Osteoblast (primary cell): ENCODE data around the gene ADAMTS17. TPM values are rescaled to one million over a fixed set of nuclear protein-coding genes. Genes with fewer than 3 reads are reported as not detected.

Experiments used
- DNase-seq: peaks from one replicate; pipeline ENCODE4 v3.0.0; 2011; ENCODE audit warnings: low spot score, mixed read lengths; ENCODE audit not compliant: insufficient read length; ENCODE audit errors: missing footprints
- H2AFZ ChIP-seq: 2 replicates; pipeline ENCODE4 v1.6.0; 2011; ENCODE audit warnings: mild to moderate bottlenecking, low read length
- H3K27ac ChIP-seq: 2 replicates; pipeline ENCODE4 v1.5.1; 2011; ENCODE audit warnings: mild to moderate bottlenecking, low read depth, low read length, moderate library complexity
- H3K27me3 ChIP-seq: 2 replicates; pipeline ENCODE4 v1.6.0; 2012; ENCODE audit warnings: mild to moderate bottlenecking, control low read depth, inconsistent platforms, low read length, moderate library complexity; ENCODE audit not compliant: insufficient read depth
- H3K36me3 ChIP-seq: 2 replicates; pipeline ENCODE4 v1.5.1; 2011; ENCODE audit warnings: mild to moderate bottlenecking, low read length, control low read depth, moderate library complexity; ENCODE audit not compliant: insufficient read depth
- H3K4me1 ChIP-seq: 2 replicates; pipeline ENCODE4 v1.5.1; 2011; ENCODE audit warnings: mild to moderate bottlenecking, low read length, control low read depth, moderate library complexity; ENCODE audit not compliant: insufficient read depth
- H3K4me2 ChIP-seq: 2 replicates; pipeline ENCODE4 v1.6.0; 2011; ENCODE audit warnings: mild to moderate bottlenecking, low read length; ENCODE audit not compliant: insufficient read depth
- H3K4me3 ChIP-seq: fragments of 200-600 bp; sonication (generic); 3 replicates; pipeline ENCODE4 v1.5.1; 2012; ENCODE audit warnings: mild to moderate bottlenecking, low read length, inconsistent platforms; ENCODE audit not compliant: insufficient read depth
- H3K79me2 ChIP-seq: 2 replicates; pipeline ENCODE4 v1.6.0; 2012; ENCODE audit warnings: mild to moderate bottlenecking, low read length, control low read depth, inconsistent platforms; ENCODE audit not compliant: insufficient read depth
- H3K9me3 ChIP-seq: 2 replicates; pipeline ENCODE4 v1.5.1; 2011; ENCODE audit warnings: low read depth, low read length, control low read depth
- H4K20me1 ChIP-seq: 2 replicates; pipeline ENCODE4 v1.6.0; 2012; ENCODE audit warnings: mild to moderate bottlenecking, low read length, control low read depth; ENCODE audit not compliant: insufficient read depth
- total RNA-seq: library from RNA; depleted of rRNA; stranded (reverse); fragments of >200 nt; gene quantifications from 2 replicates; pipeline ENCODE4 v1.2.3, GENCODE V29; 2012
- TF ChIP-seq, protein P1 (sequence below): IDR thresholded peaks from 2 replicates; pipeline ENCODE4 v1.5.1; 2011; ENCODE audit warnings: mild to moderate bottlenecking, low read depth, low read length, moderate library complexity; ENCODE audit errors: extremely low read depth

The ADAMTS17 gene
- total RNA-seq, 1 donor = under 0.01 TPM

- TF ChIP-seq, protein P1, sequence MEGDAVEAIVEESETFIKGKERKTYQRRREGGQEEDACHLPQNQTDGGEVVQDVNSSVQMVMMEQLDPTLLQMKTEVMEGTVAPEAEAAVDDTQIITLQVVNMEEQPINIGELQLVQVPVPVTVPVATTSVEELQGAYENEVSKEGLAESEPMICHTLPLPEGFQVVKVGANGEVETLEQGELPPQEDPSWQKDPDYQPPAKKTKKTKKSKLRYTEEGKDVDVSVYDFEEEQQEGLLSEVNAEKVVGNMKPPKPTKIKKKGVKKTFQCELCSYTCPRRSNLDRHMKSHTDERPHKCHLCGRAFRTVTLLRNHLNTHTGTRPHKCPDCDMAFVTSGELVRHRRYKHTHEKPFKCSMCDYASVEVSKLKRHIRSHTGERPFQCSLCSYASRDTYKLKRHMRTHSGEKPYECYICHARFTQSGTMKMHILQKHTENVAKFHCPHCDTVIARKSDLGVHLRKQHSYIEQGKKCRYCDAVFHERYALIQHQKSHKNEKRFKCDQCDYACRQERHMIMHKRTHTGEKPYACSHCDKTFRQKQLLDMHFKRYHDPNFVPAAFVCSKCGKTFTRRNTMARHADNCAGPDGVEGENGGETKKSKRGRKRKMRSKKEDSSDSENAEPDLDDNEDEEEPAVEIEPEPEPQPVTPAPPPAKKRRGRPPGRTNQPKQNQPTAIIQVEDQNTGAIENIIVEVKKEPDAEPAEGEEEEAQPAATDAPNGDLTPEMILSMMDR = no peak
These were observed 43.5 kb downstream of the ADAMTS17 start for GRCh38 chr15:100298257-100298656.

GRCh38 chr15:100297812-100298211, 44.0 kb downstream of the ADAMTS17 start:
- no peak overlapping the region for H3K4me3 ChIP-seq
- H3K79me2 ChIP-seq = no peaks in the 10 kb centered on the region
- TF ChIP-seq, protein P1 = no peak
- no peak overlapping the region for H3K27ac ChIP-seq
- H4K20me1 ChIP-seq = no peaks in the 10 kb centered on the region
- H2AFZ ChIP-seq = no peak overlapping the region
- no peaks in the 10 kb centered on the region for H3K9me3 ChIP-seq
- H3K27me3 ChIP-seq = no peaks in the 10 kb centered on the region
- no peak for DNase-seq
- H3K36me3 ChIP-seq = no peaks in the 10 kb centered on the region
- H3K4me1 ChIP-seq = no peaks in the 10 kb centered on the region
- H3K4me2 ChIP-seq = no peak overlapping the region

More at GRCh38 chr15:100298257-100298656, 43.5 kb downstream of the ADAMTS17 start:
- DNase-seq = no peak
- no peaks in the 10 kb centered on the region for H3K9me3 ChIP-seq
- no peak overlapping the region for H3K4me3 ChIP-seq
- no peaks in the 10 kb centered on the region for H4K20me1 ChIP-seq
- H3K36me3 ChIP-seq = no peaks in the 10 kb centered on the region
- H2AFZ ChIP-seq = no peak overlapping the region
- H3K4me1 ChIP-seq = no peaks in the 10 kb centered on the region
- H3K4me2 ChIP-seq = no peak overlapping the region
- no peak overlapping the region for H3K27ac ChIP-seq
- no peaks in the 10 kb centered on the region for H3K27me3 ChIP-seq
- no peaks in the 10 kb centered on the region for H3K79me2 ChIP-seq

GRCh38 chr15:100295939-100296565, 45.7 kb downstream of the ADAMTS17 start:
- no peak for DNase-seq
- Histone ChIP-seq H3K9me3 (no peaks in the 10 kb centered on the region), H3K4me2 (no peak overlapping the region), H3K27me3 (no peaks in the 10 kb centered on the region), H3K4me3 (no peak overlapping the region), H3K27ac (no peak overlapping the region), H2AFZ (no peak overlapping the region), H3K79me2 (no peaks in the 10 kb centered on the region), H3K36me3 (no peaks in the 10 kb centered on the region), H4K20me1 (no peaks in the 10 kb centered on the region), H3K4me1 (no peaks in the 10 kb centered on the region)
- TF ChIP-seq, protein P1 = no peak

- no peaks in the 10 kb centered on the region for H4K20me1 ChIP-seq
- no peak overlapping the region for H2AFZ ChIP-seq
- H3K27me3 ChIP-seq = no peaks in the 10 kb centered on the region
- no peaks in the 10 kb centered on the region for H3K36me3 ChIP-seq
- H3K27ac ChIP-seq = no peak overlapping the region
- no peaks in the 10 kb centered on the region for H3K9me3 ChIP-seq
- H3K79me2 ChIP-seq = no peaks in the 10 kb centered on the region
- no peak overlapping the region for H3K4me3 ChIP-seq
- H3K4me1 ChIP-seq = no peaks in the 10 kb centered on the region
- no peak for DNase-seq
- TF ChIP-seq, protein P1 = no peak
- H3K4me2 ChIP-seq = no peak overlapping the region
These were observed 49.8 kb downstream of the ADAMTS17 start for GRCh38 chr15:100292010-100292409.
